NCI-H446 (cell line): ENCODE measurements around the gene ERBB4.

Experiments used
- DNase-seq, 2 experiments: peaks; one replicate each; lab custom pipeline; 2025; lab: John Stamatoyannopoulos, UW

ERBB4 gene

DNA sequence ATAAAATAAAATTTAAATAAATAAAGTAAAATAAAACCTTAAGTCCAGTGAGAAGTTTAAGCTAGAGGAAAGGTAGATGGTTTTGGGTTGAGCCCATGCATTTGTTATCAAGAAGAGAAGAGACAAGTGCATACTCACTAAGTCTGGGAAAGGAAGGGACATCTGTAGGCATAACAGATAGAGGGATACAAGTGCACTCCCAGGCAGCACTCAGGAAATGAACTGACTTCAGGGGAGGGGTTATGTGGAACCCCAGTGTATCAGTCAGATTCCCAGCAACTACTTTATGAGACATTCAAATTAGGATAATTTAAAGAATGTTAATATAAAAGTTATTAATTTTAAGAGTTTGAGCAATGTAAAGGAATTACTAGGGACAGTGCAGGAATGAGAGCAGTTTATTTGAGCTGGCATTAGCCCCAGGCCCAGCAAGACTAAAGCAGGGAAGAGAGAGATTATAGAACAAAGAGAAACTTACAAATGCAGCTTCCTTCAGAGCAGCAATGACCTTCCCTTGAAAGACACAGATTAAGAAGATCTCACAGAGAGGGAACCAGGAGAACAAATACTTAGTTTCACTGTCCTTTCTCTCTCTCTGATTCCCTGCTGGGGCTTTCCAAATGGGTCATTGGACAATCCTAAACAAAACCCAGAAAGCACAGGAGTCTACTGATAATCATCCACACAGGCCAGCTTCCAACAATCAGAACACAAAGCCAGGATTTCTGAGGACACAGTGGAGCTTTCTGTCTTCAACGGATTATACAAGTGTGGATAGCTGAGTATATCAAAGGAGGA is 109.7 kb downstream of the ERBB4 start:
- DNase-seq = no peak

DNA sequence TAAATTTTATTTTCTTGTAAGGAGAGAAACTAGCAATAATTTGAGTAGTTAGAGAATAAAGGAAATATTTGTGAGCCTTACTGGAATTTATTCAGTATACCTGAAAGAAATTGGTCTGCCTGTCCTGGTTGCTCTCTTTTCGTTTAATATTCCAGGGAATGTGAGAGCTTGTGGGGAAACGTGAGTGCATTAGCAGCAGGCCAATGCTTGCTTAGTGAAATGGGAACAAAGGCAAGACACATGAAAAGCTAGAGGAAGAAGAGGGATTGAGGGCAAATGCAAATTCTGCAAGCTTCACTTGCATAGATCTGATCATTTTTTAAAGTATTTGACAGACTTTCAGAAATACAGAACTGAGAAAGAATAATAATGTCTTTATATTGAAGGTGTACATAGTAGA is 111.0 kb downstream of the ERBB4 start:
- no peak for DNase-seq

DNA sequence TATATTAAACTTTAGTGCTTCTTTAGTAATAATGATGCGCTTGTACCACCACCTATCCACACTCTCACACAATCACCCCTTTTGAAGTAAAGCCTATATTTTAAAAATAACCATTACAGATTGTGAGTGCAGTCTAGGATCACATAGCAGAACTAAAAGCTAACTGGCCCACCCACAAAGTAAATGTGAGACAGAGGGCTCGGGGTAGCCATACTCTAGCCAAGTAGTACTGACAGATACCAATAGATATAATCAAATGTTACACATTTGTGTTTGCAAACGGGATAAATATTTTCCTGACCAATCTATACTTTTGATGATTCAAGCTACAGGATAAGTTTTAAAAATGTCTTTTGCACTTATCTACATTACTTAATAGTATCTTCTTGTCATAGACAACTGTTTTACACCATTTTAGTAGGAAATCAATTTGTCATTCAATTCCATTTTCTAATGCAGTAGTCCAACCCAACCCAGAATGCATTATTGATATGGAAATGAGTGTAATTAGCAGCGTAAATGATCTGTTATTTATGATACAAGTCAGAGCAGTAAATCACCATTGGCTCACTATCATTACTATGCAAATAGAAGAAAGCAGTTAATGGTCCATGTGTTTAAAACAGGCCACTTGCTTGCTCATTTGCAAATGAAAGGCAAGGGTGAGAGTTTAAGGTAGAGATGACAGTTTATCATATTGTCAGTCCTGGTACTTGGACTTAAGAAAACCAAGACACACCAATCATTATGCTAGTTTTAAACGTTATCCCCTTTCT is 111.8 kb downstream of the ERBB4 start:
- DNase-seq = no peak

DNA sequence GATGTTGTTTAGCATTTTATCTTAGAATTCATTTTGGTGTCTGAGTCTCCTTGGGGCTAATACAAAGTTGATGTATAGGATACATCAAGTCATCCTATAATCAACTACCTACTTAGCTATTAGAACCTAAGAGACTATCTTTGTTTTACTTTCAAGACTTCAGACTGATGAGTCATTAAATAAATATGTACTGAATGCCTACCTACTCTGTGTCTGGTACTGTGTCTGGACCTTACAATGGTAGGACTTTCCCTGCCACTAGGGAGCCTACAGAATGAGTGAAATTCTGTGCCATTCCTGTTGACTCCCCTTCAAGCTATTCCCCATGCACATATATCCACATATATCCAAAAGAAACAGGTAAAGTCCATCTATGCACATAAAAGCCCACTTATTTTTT is 114.5 kb downstream of the ERBB4 start:
- DNase-seq = no peak

DNA sequence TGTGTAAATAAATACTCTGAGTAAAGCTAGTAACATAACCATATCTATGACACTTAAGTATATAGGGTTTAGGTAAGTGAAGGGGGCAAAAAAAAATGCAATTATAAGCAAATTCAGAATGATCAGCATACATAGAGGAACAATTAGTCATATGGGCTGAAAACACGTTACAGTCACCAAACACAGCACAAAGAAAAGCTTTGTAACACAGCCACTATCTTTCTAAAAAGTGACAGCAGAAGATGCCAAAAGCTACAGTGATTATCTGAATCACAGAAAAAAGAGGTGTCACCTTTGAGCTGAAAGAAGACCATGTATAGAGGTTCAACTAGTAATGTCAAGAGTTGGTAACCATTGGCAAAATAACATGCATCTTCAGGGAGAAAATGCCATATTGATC is 115.5 kb downstream of the ERBB4 start:
- DNase-seq = no peak

DNA sequence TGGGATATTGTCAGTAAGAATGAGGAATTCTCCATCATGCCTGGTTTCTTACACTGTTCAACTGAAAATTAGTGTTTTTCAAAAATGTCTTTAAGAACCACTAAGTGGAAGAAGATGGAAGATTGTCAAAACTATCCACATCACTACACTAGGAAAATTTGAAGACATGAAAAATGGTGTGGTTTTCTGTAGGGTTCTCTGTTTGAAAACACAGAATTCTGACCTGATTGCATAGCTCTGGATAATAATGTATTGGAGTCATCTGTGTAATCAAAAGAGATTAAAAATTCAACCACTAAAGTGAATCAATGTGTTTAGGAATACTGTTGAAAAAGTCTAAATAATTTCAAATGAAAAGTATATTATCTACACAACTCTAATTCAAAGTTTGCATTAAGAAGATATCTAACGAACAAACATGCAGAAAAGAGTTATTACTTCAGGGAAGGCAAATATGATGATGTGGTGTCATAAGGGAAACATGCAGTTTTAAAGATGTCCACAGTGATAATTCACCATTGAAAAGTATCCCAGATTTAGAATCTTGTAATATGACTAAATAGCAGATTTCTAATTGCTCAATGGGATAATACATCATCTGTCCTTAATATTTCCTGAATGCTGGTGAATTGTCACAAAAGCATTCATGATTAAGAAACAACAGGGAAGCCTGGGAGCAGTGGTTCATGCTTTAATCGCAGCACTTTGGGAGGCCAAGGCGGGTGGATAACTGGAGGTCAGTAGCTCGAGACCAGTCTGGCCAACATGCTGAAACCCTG is 116.9 kb downstream of the ERBB4 start:
- no peak for DNase-seq

DNA sequence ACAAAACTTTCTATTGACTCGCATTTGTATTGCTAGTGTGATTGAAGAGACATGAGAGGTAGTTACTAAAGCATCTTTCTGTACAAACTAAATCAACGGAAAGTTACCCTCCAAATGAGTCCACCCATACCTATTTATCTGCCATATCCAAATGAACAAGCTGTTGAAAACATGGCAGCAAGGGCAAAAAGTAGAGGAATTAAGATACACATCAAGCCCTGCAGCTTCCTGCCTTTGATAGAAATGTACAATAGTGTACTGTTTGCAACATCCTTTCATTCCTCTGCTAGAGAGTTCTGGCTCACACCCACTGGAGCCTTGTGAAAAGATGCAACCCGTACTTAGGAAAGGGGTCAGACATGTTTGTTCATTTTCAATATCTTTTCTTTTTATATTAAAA is 122.5 kb downstream of the ERBB4 start:
- no peak for DNase-seq

DNA sequence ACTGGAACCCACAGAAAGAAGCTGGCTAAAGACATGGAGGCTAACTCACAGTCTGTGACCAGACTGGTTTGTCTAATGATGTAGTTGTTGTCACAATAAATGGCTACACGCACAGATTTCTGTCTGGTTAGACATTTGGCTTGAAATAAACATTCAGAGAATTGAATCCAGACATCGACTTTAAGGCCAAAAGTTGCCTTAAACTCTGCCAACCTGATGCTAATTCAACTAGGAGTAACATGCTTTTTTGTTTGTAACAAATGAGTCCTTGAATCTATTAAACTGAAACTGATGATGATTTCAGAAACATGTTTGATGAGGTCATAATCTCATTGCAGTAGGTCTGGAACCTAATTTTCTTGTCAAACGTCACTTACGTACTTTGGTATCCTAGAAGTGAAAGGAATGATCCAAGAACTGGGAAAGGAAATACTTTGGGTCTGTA is 123.8 kb downstream of the ERBB4 start:
- DNase-seq = peak; percentile 78 to 88

DNA sequence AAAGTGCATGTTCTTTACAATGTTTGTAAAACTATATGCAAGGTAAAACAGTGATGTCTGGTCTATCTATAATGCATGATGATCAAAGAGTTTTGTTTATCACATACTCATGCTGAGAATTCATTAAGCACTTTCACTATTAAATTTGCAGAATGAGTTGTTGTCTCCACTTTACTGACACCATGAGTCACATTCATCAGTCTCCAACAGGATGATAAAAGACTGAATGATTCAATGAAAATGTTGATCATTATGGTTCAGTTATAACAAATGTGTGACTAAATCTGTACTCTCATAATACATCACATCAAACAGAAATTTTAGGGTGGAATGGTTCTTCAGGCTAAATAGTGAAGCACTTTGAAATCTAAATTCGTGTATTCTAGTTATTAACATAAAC is 129.0 kb downstream of the ERBB4 start:
- DNase-seq = no peak

DNA sequence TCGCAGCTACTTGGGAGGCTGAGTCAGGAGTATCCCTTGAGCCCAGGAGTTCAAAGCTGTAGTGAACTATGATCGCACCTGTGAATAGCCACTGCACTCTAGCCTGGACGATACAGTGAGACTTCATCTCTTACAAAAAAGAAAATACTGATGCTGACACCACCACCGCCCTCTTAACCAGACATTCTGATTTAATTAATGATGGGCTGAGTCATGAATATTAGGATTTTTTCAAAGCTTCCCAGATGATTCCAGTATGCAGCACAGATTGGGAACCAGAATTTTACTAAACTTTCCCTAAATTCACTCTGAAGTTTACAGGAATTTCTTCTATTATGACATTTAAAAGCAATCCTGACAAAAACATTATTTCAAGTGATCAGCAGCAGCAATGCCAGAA is 130.1 kb downstream of the ERBB4 start:
- DNase-seq = no peak

DNA sequence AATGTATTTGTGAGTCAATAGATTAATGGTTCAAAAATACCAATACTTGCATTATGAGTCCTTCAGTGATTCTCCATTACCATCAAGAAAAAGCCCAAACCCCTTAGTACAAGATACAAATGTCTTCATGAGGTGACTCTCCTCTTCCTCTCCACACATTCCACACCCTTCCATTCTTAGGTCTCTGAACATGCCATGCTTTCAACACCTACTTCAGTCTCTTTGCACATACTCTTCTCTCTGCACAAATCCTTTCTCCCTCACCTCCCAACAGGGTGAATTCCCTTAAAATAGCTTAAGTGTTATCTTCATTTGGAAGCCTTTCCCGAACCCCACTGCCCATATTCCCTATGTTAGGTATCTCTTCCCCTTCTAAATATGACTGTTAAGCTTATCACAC is 131.9 kb downstream of the ERBB4 start:
- DNase-seq = no peak

DNA sequence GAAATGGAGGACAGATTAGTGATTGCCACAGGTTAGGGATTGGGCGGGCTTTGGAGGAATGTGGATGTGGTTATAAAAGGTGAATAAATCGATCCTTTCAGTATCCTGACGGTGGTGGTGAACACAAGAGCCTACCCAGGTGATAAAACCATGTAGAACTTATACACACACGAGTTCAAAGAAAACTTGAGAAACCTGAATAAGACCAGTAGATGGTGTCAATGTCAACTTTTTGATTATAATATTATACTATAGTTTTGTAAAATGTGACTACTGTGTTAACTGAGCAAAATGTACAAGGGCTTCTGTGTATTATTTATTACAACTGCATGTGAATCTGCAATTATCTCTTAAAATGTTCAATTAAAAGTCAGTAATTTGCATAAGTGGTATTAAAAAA is 136.3 kb downstream of the ERBB4 start:
- no peak for DNase-seq

DNA sequence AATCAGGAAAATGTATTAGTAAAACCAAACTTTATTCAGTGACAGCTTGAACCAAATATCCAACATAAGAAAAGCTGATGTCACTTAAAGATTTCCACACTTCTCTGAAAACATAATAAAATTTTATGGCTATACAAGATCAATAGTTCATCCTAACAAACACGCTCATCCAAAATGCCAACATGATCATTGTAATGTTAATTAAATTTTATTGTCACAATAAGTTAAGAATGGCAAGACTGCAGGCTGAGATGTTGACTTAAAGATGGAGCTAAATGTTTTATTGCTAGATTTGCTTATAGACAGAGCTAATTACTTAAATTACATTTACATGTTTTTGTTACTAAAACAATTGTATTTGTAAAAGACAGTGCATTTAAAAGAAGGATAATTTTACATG is 140.3 kb downstream of the ERBB4 start:
- no peak for DNase-seq

DNA sequence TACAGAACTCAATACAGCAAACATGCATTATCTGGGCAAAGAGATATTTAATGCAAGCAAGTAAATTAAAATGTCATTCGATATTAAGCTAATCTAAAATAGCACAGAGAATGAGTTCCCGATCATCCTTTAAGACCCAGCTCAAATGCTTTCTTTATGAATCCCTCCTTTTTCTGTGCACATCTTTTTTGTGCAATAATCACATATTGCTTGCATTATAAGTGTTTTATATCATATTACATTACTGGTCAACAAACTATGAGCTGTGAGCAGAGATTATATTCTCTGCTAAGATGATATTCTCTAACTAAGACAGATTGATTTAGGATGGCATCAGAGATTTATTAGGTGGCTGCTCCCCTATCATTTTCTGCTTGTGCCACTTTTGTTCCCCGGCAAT is 146.1 kb downstream of the ERBB4 start:
- DNase-seq = no peak

DNA sequence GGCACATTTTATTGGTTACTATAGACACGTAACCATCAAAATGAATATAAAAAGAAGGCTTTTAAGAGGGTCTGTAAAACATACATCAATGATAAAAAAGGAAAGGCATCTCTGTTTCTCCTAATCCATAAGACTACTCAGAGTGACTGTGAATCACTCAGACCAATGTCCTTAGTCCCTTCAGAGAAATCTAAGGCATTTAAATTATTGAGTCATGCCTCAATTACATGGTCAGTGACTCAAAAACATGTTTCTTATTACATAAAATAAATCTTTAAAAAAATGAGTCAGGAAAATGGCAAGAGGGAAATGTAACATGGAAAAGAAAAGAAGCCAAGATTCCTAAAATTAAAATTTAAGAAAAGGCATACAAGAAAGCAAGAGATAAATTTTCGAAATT is 146.6 kb downstream of the ERBB4 start:
- no peak for DNase-seq

DNA sequence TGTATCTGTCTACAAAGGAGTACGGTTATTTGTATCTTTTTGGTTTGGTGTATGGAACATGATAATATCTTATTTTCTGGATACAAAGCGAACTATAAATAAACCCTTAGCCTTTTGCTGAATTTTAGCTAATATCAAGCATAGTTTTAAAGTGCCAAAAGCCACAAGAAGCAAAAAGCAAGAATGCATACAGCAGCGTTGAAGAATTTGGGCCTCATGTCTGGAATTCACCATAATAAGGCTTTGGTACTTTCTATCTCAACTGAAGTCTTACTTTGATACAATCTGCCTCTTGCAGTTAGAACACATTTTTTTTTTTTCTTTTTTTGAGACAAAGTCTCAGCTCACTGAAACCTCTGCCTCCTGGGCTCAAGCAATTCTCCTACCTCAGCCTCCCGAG is 151.5 kb downstream of the ERBB4 start:
- DNase-seq = no peak

DNA sequence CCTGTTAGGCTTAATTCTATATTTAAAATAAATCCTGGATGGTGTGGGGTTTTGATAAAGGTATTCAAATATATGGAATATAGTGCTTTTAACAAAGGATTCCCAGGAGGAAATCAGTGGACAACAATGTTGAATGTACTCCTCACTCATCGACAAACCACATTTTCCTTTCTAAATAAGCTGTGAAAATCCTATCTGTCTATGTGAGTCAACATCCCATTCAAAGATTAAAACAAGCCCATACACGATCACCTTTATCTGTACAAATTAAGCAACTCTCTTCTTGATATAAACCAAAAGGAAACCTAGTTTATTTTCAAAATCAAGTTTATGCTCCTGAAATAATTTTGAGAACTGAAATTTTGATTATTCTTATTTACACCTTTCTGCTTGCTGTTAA is 153.4 kb downstream of the ERBB4 start:
- DNase-seq = peak in 1 of 2 experiments; percentile 19

DNA sequence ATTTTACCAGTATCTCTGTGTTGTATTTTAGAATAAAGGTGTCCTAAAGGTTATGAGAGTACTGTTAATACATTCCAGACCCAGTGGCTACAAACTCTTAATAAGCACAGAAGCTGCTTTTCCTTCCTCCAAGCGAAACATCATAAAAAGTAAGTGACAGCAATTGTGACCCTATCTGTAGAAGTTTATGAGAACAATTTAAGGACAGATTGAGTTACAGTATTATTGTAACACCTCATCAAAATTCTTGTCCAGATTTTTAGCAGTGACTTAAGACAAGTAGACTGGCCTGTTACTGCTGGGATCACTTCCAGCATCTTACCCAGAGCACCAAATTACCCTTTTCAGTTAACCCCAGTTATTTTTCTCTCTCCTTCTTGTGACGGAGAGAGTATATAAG is 154.6 kb downstream of the ERBB4 start:
- DNase-seq = no peak

DNA sequence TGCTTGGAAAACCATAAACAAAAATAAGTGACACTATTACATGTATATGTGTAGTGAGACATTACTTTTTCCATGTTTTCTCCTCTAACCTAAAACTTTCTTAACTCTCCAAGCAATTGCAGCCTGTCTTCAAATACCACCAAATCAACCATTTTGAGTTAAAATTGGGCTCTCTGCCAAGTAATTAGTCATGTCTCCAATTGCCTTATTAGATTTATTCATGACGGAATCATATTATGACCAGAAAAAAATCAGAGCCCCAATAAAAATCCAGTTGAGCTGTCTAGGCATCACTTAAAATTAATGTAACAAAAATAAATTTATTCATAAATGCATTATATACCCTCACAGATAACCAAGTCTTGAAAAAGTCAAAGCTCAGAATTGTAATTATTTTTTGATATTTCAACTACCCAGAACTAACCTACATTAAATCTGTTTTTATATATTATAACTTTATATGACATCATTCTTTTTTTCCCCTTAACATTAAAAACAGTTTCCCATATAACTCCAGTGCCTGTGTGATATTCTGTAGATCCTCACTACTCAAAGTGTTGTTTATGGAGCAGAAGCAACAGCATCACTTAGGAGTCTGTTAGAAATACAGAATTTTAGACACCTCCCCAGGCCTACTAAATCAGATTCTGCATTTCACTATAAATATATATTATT is 157.0 kb downstream of the ERBB4 start:
- DNase-seq = peak; percentile 65 to 85

DNA sequence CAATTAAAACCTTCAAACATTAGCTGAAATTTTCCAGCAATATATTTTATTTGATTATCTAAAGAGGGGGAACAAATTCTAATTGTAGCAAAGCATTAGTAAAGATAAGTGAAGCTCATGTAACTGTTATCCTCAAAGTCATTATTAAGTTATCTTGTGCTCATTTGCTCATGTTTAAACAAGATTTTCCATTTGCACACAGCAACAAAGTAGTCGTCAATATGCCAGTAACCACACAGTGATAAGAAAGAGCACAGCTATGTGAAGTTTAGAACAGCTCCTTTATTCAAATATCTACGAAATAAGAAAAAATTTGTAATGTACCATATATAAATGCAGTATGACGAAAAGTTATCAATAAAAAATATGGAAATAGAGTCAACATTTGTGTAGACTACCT is 159.5 kb downstream of the ERBB4 start:
- no peak for DNase-seq

DNA sequence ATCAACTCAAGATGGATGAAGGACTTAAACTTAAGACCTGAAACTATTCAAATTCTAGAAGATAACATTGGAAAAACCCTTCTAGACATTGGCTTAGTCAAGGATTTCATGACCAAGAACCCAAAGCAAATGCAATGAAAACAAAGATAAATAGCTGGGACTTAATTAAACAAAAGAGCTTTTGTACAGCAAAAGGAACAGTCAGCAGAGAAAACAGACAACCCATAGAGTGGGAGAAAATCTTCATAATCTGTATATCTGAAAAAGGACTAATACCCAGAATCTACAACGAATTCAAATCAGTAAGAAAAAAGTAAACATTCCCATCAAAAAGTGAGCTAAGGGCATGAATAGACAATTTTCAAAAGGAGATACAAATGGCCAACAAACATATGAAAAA is 171.2 kb downstream of the ERBB4 start:
- DNase-seq = no peak
